ENCODE results near the gene DNAJC30. TPM values are rescaled to one million over a fixed set of nuclear protein-coding genes. Genes with fewer than 3 reads are reported as not detected.

Gene DNAJC30
- 6.1 and 9.0 TPM in 2 replicates for total RNA-seq

GRCh38 chr7:73683056-73683787 lies at the start of gene DNAJC30, which contains the start of gene BUD23:
TSS of gene DNAJC30 (minus strand) at chr7:73683453. CDS start at chr7:73683423, 30 bp downstream.
TSS of gene BUD23 (plus strand) at chr7:73683597. CDS start at chr7:73683626, 29 bp downstream.

GRCh38 chr7:73718905-73719805 lies 35.9 kb upstream of the DNAJC30 start, which contains the start of gene STX1A:
TSS of gene STX1A (minus strand) at chr7:73719669. CDS start at chr7:73719631, 38 bp downstream.

GRCh38 chr7:73667344-73668102 lies 15.7 kb downstream of the DNAJC30 start, which contains the start of gene VPS37D:
TSS of gene VPS37D (plus strand) at chr7:73667831. CDS start at chr7:73667959, 128 bp downstream.

Other genes with a start within 250 kb of the DNAJC30 start
- 0.37 and 0.88 TPM in 2 replicates for gene FZD9, start 249.7 kb downstream of the DNAJC30 start, total RNA-seq
- gene BAZ1B, start 161.2 kb downstream of the DNAJC30 start, total RNA-seq = 36.3 and 37.9 TPM in 2 replicates
- 28.3 and 56.6 TPM in 2 replicates for gene BCL7B, start 125.8 kb downstream of the DNAJC30 start, total RNA-seq
- 57.6 and 58.4 TPM in 2 replicates for gene TBL2, start 104.9 kb downstream of the DNAJC30 start, total RNA-seq
- 0.54 TPM in 1 of 2 replicates, not detected in the other for gene MLXIPL, start 58.9 kb downstream of the DNAJC30 start, total RNA-seq
- 2.7 and 3.1 TPM in 2 replicates for gene VPS37D, start 15.6 kb downstream of the DNAJC30 start, total RNA-seq
- 43.6 and 49.3 TPM in 2 replicates for gene BUD23, start 144 bp upstream of the DNAJC30 start, total RNA-seq
- 4.4 and 11.1 TPM in 2 replicates for gene STX1A, start 36.2 kb upstream of the DNAJC30 start, total RNA-seq
- 4.8 and 11.0 TPM in 2 replicates for gene ABHD11, start 55.3 kb upstream of the DNAJC30 start, total RNA-seq
- gene CLDN3, start 86.8 kb upstream of the DNAJC30 start, total RNA-seq = not detected in 2 replicates
- not detected in 2 replicates for gene CLDN4, start 147.5 kb upstream of the DNAJC30 start, total RNA-seq
- gene METTL27, start 159.1 kb upstream of the DNAJC30 start, total RNA-seq = 2.0 and 3.0 TPM in 2 replicates
- not detected in 2 replicates for gene TMEM270, start 177.7 kb upstream of the DNAJC30 start, total RNA-seq